ENCODE data around the gene CCDC17. TPM values are rescaled to one million over a fixed set of nuclear protein-coding genes. Genes with fewer than 3 reads are reported as not detected.

Gene CCDC17
- total and polyA plus RNA-seq, 2 experiments from 2014 or later: 0.73 to 1.4 TPM

GRCh38 chr1:45622524-45623394 is 1.1 kb downstream of the CCDC17 start:
- DNase-seq (ENCODE audit: low spot score): no peak
- Histone ChIP-seq H2AFZ (no peak overlapping the region), H3K36me3 (replicated peaks; ENCODE audit: insufficient read depth, low read depth) (no peaks in the 10 kb centered on the region), H3K27me3 (no peaks in the 10 kb centered on the region), H3K9me2 (replicated peaks; ENCODE audit: insufficient read depth) (no peaks in the 10 kb centered on the region), H3K79me2 (no peaks in the 10 kb centered on the region), H3K4me2 (no peak overlapping the region), H3K4me3 (no peak overlapping the region), H3K9me3 (ENCODE audit: low read depth) (no peaks in the 10 kb centered on the region), H3K4me1 (ENCODE audit: insufficient read depth) (no peaks in the 10 kb centered on the region), H3K27ac (no peak overlapping the region), H4K20me1 (ENCODE audit: insufficient read depth, poor library complexity, severe bottlenecking) (no peaks in the 10 kb centered on the region)
- 97% methylated on average over 61 of the region's 78 CpGs for WGBS (ENCODE audit: low lambda C conversion rate, missing lambda C conversion rate)
- TF ChIP-seq CTCF (IDR thresholded peaks at IDR 0.05; ENCODE audit: poor library complexity) (no peak), EZH2 (IDR thresholded peaks at IDR 0.05; ENCODE audit: borderline replicate concordance) (no peak), EZH2phosphoT487 (IDR thresholded peaks at IDR 0.05; ENCODE audit: low read depth, severe bottlenecking, unreplicated experiment) (no peak)

- H3K4me3 ChIP-seq: no peak overlapping the region
- TF ChIP-seq EZH2phosphoT487 (IDR thresholded peaks at IDR 0.05; ENCODE audit: low read depth, severe bottlenecking, unreplicated experiment): no peak
- no peak for TF ChIP-seq EZH2 (IDR thresholded peaks at IDR 0.05; ENCODE audit: borderline replicate concordance)
- no peak overlapping the region for H2AFZ ChIP-seq
- no peak for DNase-seq (ENCODE audit: low spot score)
- no peaks in the 10 kb centered on the region for H3K9me3 ChIP-seq (ENCODE audit: low read depth)
- no peaks in the 10 kb centered on the region for H3K36me3 ChIP-seq (replicated peaks; ENCODE audit: insufficient read depth, low read depth)
- H3K27ac ChIP-seq: no peak overlapping the region
- no peaks in the 10 kb centered on the region for H3K4me1 ChIP-seq (ENCODE audit: insufficient read depth)
- H3K79me2 ChIP-seq: no peaks in the 10 kb centered on the region
- no peak overlapping the region for H3K4me2 ChIP-seq
- no peaks in the 10 kb centered on the region for H4K20me1 ChIP-seq (ENCODE audit: insufficient read depth, poor library complexity, severe bottlenecking)
- WGBS (ENCODE audit: low lambda C conversion rate, missing lambda C conversion rate): 80% methylated on average over 18 of the region's 18 CpGs
- H3K9me2 ChIP-seq (replicated peaks; ENCODE audit: insufficient read depth): no peaks in the 10 kb centered on the region
- H3K27me3 ChIP-seq: no peaks in the 10 kb centered on the region
Observed at GRCh38 chr1:45621895-45622523, 1.8 kb downstream of the CCDC17 start.

- Histone ChIP-seq H3K79me2 (no peaks in the 10 kb centered on the region), H3K4me2 (no peak overlapping the region), H3K36me3 (replicated peaks; ENCODE audit: insufficient read depth, low read depth) (no peaks in the 10 kb centered on the region), H4K20me1 (ENCODE audit: insufficient read depth, poor library complexity, severe bottlenecking) (no peaks in the 10 kb centered on the region), H3K4me1 (ENCODE audit: insufficient read depth) (no peaks in the 10 kb centered on the region), H3K27me3 (no peaks in the 10 kb centered on the region), H3K9me3 (ENCODE audit: low read depth) (no peaks in the 10 kb centered on the region), H3K4me3 (no peak overlapping the region), H3K27ac (no peak overlapping the region), H3K9me2 (replicated peaks; ENCODE audit: insufficient read depth) (no peaks in the 10 kb centered on the region), H2AFZ (no peak overlapping the region)
- no peak for DNase-seq (ENCODE audit: low spot score)
- no peak for TF ChIP-seq EZH2phosphoT487 (IDR thresholded peaks at IDR 0.05; ENCODE audit: low read depth, severe bottlenecking, unreplicated experiment)
- TF ChIP-seq CTCF (IDR thresholded peaks at IDR 0.05; ENCODE audit: poor library complexity): no peak
- TF ChIP-seq EZH2 (IDR thresholded peaks at IDR 0.05; ENCODE audit: borderline replicate concordance): no peak
- WGBS (ENCODE audit: low lambda C conversion rate, missing lambda C conversion rate): 97% methylated on average over 3 of the region's 3 CpGs
Observed at GRCh38 chr1:45621501-45621836, 2.4 kb downstream of the CCDC17 start.

Measured in hepatocyte (in vitro differentiated cells).